Glutamatergic neuron (in vitro differentiated cells): ENCODE results near the gene TNFSF9. TPM values are rescaled to one million over a fixed set of nuclear protein-coding genes. Genes with fewer than 3 reads are reported as not detected.

Experiments used
- DNase-seq: peaks from one replicate; pipeline ENCODE4 v3.0.0; 2022
- H3K27ac Mint-ChIP-seq: one replicate; pipeline ENCODE4 v1.8.0; 2020; ENCODE audit warnings: mild to moderate bottlenecking, mixed read lengths, inconsistent platforms; ENCODE audit not compliant: unreplicated experiment
- H3K27me3 Mint-ChIP-seq: one replicate; pipeline ENCODE4 v1.8.0; 2020; ENCODE audit warnings: mild to moderate bottlenecking, moderate library complexity, mixed read lengths, inconsistent platforms; ENCODE audit not compliant: unreplicated experiment
- H3K36me3 Mint-ChIP-seq: one replicate; pipeline ENCODE4 v1.8.0; 2020; ENCODE audit warnings: mild to moderate bottlenecking, mixed read lengths, inconsistent platforms; ENCODE audit not compliant: unreplicated experiment
- H3K4me1 Mint-ChIP-seq: one replicate; pipeline ENCODE4 v1.8.0; 2020; ENCODE audit warnings: mild to moderate bottlenecking, low read depth, mixed read lengths, inconsistent platforms; ENCODE audit not compliant: unreplicated experiment
- H3K4me3 Mint-ChIP-seq: one replicate; pipeline ENCODE4 v1.8.0; 2020; ENCODE audit warnings: mild to moderate bottlenecking, mixed read lengths, inconsistent platforms; ENCODE audit not compliant: unreplicated experiment
- H3K9me3 Mint-ChIP-seq: one replicate; pipeline ENCODE4 v1.8.0; 2020; ENCODE audit warnings: mild to moderate bottlenecking, moderate library complexity, mixed read lengths, inconsistent platforms; ENCODE audit not compliant: unreplicated experiment
- total RNA-seq: library from RNA; stranded (reverse); fragmentation: NEBNext Ultra II Directional; extraction: Animal tissue kit (Norgen Biotek cat#: 25700); gene quantifications from one replicate; pipeline ENCODE4 v1.2.1, GENCODE V29; 2021; ENCODE audit not compliant: unreplicated experiment
- TF ChIP-seq, protein P1 (sequence below): fragments of 200-600 bp; sonication (generic); IDR thresholded peaks from one replicate; pipeline ENCODE4 v1.5.0; 2021; ENCODE audit not compliant: partially characterized antibody, unreplicated experiment

TNFSF9 gene
- total RNA-seq, 1 donor from 2014 or later, result 6.9 TPM

DNA sequence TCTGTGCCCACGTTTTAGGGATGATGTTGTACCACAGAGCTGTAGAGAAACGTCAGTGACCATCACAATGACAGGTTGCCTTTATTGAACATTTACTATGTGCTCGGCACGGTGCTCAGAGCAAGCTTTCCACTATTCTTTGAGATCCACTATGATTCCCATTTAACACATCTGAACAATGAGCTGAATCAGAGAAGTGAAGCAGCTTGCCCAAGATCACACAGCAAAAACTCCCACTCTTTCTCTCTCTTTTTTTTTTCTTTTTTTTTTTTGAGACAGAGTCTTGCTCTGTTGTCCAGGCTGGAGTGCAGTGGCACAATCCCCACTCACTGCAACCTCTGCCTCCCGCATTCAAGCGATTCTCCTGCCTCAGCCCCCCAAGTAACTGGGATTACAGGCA is 8.1 kb upstream of the TNFSF9 start:
- H3K4me3 Mint-ChIP-seq, result no peak overlapping the region
- no peaks in the 10 kb centered on the region for H3K4me1 Mint-ChIP-seq
- no peaks in the 10 kb centered on the region for H3K36me3 Mint-ChIP-seq
- H3K27me3 Mint-ChIP-seq, result peaks cover 3% of the 10 kb centered on the region
- no peak for DNase-seq
- TF ChIP-seq, protein P1, sequence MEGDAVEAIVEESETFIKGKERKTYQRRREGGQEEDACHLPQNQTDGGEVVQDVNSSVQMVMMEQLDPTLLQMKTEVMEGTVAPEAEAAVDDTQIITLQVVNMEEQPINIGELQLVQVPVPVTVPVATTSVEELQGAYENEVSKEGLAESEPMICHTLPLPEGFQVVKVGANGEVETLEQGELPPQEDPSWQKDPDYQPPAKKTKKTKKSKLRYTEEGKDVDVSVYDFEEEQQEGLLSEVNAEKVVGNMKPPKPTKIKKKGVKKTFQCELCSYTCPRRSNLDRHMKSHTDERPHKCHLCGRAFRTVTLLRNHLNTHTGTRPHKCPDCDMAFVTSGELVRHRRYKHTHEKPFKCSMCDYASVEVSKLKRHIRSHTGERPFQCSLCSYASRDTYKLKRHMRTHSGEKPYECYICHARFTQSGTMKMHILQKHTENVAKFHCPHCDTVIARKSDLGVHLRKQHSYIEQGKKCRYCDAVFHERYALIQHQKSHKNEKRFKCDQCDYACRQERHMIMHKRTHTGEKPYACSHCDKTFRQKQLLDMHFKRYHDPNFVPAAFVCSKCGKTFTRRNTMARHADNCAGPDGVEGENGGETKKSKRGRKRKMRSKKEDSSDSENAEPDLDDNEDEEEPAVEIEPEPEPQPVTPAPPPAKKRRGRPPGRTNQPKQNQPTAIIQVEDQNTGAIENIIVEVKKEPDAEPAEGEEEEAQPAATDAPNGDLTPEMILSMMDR, result no peak
- peaks cover 3% of the 10 kb centered on the region for H3K9me3 Mint-ChIP-seq
- no peak overlapping the region for H3K27ac Mint-ChIP-seq

DNA sequence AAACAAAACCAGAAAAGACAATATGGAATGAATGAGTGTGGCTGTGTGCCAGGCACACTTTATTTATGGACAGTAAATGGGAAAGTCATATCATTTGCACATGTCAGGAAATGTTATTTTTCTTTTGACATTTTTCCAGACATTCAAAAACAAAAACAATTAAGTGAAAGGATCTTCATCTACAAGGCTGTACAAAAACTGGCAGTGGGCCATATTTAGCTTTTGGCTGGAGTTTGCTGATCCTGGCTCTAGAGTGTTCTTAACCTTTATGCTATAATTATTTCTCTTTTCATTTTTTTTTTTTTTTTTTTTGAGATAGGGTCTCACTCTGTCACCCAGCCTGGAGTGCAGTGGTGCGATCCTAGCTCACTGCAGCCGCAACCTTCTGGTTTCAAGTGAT is 6.5 kb upstream of the TNFSF9 start:
- TF ChIP-seq, protein P1, result no peak
- peaks cover 1% of the 10 kb centered on the region for H3K4me1 Mint-ChIP-seq
- DNase-seq, result no peak
- H3K36me3 Mint-ChIP-seq, result peaks cover under 1% of the 10 kb centered on the region
- H3K9me3 Mint-ChIP-seq, result peaks cover 3% of the 10 kb centered on the region
- H3K4me3 Mint-ChIP-seq, result no peak overlapping the region
- H3K27ac Mint-ChIP-seq, result no peak overlapping the region
- peaks cover 4% of the 10 kb centered on the region for H3K27me3 Mint-ChIP-seq

DNA sequence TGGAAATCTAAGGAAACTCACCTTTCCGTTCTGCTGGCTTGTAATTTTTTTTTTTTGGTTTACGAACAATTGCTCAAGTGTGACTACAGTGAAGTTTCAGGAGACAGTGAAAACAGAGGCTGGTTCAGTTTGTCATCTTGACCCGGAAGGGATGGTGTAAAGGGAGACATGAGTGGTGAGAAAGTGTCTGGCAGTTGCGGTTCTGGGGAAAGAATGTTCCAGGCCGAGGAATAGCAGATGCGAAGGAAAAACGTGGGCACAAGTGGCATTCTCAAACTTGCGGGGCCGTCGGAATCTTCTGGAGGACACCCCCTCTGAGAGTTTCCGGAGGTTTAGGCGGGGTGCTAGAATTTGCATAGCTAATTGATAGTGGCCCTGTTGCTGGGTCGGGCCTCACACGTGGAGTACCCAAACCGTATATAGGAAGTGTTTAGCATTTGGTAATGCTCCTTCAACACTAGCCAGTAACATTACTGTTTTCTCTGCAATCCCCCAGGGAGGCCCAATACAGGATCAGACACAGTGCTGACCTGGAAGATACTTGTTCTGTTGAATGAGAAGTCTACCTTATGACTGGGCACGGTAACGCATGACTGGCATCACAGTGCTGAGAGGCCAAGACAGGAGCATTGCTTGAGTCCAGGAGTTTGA is 2.8 kb upstream of the TNFSF9 start:
- Mint-ChIP-seq H3K4me3 (no peak overlapping the region), H3K27ac (no peak overlapping the region), H3K9me3 (peaks cover 17% of the 10 kb centered on the region), H3K27me3 (peaks cover 20% of the 10 kb centered on the region), H3K36me3 (peaks cover 11% of the 10 kb centered on the region), H3K4me1 (peaks cover 17% of the 10 kb centered on the region)
- DNase-seq, result no peak
- TF ChIP-seq, protein P1, result no peak

DNA sequence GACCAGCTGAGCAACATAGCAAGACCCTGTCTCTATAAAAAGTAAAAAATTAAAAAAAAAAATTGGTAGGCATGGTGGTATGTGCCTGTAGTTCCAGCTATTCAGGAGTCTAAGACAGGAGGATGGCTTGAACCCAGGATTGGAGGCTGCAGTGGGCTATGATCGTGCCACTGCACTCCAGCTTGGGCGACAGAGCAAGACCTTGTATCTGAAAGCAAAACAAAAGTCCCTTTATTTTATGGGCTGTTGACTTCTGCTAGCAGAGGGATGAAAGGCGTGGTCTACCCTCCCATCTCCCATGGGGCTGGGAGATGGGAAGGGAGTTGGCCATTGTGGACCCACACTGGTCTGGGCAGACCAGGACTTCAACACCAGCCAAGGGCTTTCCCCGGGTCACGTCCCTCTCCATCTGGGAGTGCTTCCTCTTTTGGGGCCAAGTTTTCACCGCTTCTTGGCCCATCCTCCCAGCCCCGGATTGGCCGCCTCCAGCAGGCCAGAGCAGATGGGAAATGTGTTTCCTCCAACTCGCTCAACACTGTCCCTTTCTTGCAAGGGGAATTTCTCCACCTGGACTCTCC is 2.2 kb upstream of the TNFSF9 start:
- Mint-ChIP-seq H3K4me3 (no peak overlapping the region), H3K4me1 (peaks cover 17% of the 10 kb centered on the region), H3K36me3 (peaks cover 11% of the 10 kb centered on the region), H3K27me3 (peaks cover 20% of the 10 kb centered on the region), H3K27ac (no peak overlapping the region), H3K9me3 (peaks cover 17% of the 10 kb centered on the region)
- DNase-seq, result peak; percentile 32
- TF ChIP-seq, protein P1, result no peak

DNA sequence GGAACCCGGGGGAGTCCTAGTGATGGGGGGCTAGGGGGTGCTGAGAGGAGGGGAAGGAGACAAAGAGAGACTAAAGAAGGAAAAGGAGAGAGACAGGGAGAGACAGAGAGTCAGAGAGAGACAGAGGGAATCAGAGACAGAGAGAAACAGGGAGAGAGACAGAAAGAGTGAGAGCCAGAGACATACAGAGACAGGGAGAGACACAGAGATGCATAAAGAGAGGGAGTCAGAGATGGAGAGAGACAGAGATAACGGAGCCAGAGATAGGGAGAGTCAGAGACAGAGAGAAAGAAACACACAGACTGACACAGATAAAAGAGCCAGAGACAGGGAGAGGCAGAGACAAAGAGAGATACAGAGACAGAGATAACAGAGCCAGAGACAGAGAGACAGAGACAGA is 1.5 kb upstream of the TNFSF9 start:
- TF ChIP-seq, protein P1, result no peak
- Mint-ChIP-seq H3K27me3 (peaks cover 20% of the 10 kb centered on the region), H3K4me1 (peaks cover 19% of the 10 kb centered on the region), H3K36me3 (peaks cover 11% of the 10 kb centered on the region), H3K4me3 (peak overlapping the region; percentile 91), H3K27ac (peak overlapping the region; percentile 57), H3K9me3 (peaks cover 17% of the 10 kb centered on the region)
- DNase-seq, result no peak
